K562 (cell line): ENCODE data around the gene TSPAN15.

Source experiments
- EZH2 ChIP-seq: IDR thresholded peaks from 2 replicates; pipeline ENCODE4 v1.6.1; 2012; ENCODE audit warnings: low read depth, mild to moderate bottlenecking, inconsistent platforms, low read length, borderline replicate concordance
- FOXM1 ChIP-seq, 2 experiments: fragments of 450-650 bp in 1 of 2; sonication (generic) in 1 of 2; formaldehyde crosslinking in 1 of 2; IDR thresholded peaks; 2 replicates each; pipeline versions ENCODE4 v1.6.1 to v1.9.0; 2017 to 2022; ENCODE audit warnings: low read depth in 2 of 2, mild to moderate bottlenecking in 2 of 2, missing genetic modification reagents in 1 of 2, moderate library complexity in 1 of 2
- NR3C1 ChIP-seq: sonication (generic); formaldehyde crosslinking; IDR thresholded peaks from 2 replicates; pipeline ENCODE4 v1.8.1; 2022; ENCODE audit warnings: missing genetic modification reagents
- POLR2A ChIP-seq: fragments of 450-650 bp; conservative IDR thresholded peaks from 2 replicates; pipeline ENCODE4 v1.6.1; 2016
- ZNF583 ChIP-seq: fragments of 250-450 bp; sonication (Bioruptor Pico); IDR thresholded peaks from 2 replicates; pipeline ENCODE4 v1.4.0; 2020
- TF ChIP-seq, protein P1 (sequence below), 3 experiments: IDR thresholded peaks in 2 of 3; conservative IDR thresholded peaks in 1 of 3; 2 replicates each; pipeline ENCODE4 v1.5.1; 2011 to 2012; ENCODE audit warnings: low read length in 3 of 3, mild to moderate bottlenecking in 3 of 3, control low read depth in 2 of 3, improper control_type of control experiment in 1 of 3, inconsistent platforms in 1 of 3, low read depth in 1 of 3, mixed read lengths in 1 of 3, moderate library complexity in 1 of 3; ENCODE audit not compliant: insufficient read depth in 2 of 3
- TF ChIP-seq, protein P2 (sequence below), 3 experiments: fragments of 200-800 bp in 1 of 3; sonication (Bioruptor generic) in 1 of 3; sonication (generic) in 1 of 3; formaldehyde crosslinking in 1 of 3; IDR thresholded peaks; 2 replicates each; pipeline versions ENCODE4 v1.6.1 to v1.8.0; 2016 to 2022; ENCODE audit warnings: mild to moderate bottlenecking in 2 of 3, missing compliant biosample characterization in 2 of 3, missing genetic modification characterization in 2 of 3, missing genetic modification reagents in 1 of 3

DNA sequence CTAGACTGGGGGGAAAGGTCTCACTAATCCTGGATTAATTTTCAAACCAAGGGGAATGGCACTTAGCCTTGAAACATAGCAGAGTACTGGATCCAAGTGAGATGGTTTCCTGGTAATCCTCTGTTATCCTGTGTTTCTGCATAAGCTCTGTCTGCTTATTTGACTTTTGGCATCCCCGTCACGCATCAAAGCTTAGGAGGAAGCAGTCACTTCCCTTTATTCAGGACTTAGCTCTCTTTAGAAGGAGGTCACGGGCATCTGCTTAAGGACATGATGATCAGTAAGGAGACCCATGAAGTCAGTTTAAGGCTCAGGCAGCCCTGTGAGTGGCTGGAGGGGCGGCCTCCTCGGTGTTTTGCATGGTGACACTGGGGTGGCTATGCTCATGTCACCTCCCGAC is 30.0 kb downstream of the TSPAN15 start:
- TF ChIP-seq, protein P1, sequence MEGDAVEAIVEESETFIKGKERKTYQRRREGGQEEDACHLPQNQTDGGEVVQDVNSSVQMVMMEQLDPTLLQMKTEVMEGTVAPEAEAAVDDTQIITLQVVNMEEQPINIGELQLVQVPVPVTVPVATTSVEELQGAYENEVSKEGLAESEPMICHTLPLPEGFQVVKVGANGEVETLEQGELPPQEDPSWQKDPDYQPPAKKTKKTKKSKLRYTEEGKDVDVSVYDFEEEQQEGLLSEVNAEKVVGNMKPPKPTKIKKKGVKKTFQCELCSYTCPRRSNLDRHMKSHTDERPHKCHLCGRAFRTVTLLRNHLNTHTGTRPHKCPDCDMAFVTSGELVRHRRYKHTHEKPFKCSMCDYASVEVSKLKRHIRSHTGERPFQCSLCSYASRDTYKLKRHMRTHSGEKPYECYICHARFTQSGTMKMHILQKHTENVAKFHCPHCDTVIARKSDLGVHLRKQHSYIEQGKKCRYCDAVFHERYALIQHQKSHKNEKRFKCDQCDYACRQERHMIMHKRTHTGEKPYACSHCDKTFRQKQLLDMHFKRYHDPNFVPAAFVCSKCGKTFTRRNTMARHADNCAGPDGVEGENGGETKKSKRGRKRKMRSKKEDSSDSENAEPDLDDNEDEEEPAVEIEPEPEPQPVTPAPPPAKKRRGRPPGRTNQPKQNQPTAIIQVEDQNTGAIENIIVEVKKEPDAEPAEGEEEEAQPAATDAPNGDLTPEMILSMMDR (IDR thresholded peaks at IDR 0.05 in 2 of 3, conservative IDR thresholded peaks at IDR 0.05 in 1 of 3; ENCODE audit: insufficient read depth in 2 of 3, low read depth in 1 of 3, low read length in 3 of 3) = no peak
- no peak for TF ChIP-seq NR3C1 (CRISPR knock-in tag)
- TF ChIP-seq FOXM1 (IDR thresholded peaks at IDR 0.05; ENCODE audit: low read depth) = no peak
- TF ChIP-seq FOXM1 (CRISPR knock-in tag; IDR thresholded peaks at IDR 0.05; ENCODE audit: low read depth) = no peak
- no peak for TF ChIP-seq POLR2A
- TF ChIP-seq, protein P2, sequence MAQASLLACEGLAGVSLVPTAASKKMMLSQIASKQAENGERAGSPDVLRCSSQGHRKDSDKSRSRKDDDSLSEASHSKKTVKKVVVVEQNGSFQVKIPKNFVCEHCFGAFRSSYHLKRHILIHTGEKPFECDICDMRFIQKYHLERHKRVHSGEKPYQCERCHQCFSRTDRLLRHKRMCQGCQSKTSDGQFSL (CRISPR knock-in tag; IDR thresholded peaks at IDR 0.05) = no peak
- TF ChIP-seq, protein P2 (tag; IDR thresholded peaks at IDR 0.05) = no peak
- TF ChIP-seq EZH2 = no peak
- TF ChIP-seq ZNF583 = no peak
